HepG2 (cell line): Measurements from ENCODE around the gene ZNHIT6. TPM values are rescaled to one million over a fixed set of nuclear protein-coding genes. Genes with fewer than 3 reads are reported as not detected.

Experiments
- ATAC-seq: fragments of 200-7000 bp; cut with Tn5 transposase; 3 replicates; pipeline ENCODE4 v1.9.1; 2020; ENCODE audit warnings: mild to moderate bottlenecking, moderate library complexity
- BruUV-seq: library from RNA; stranded (reverse); fragments of 400-500 nt; replicated peaks from 2 replicates; lab custom pipeline; 2021; lab: Mats Ljungman, UMichigan
- CTCF ChIA-PET: fragments of 300-600 bp; formaldehyde crosslinking; extraction: SDS; loops from one replicate; lab custom pipeline; 2021; ENCODE audit warnings: low total read pairs, inconsistent platforms, low intra/inter-chr PET ratio; lab: Yijun Ruan, JAX
- POLR2A ChIA-PET: fragments of 350-600 bp; sonication (Branson Sonifier 250); formaldehyde crosslinking; loops from one replicate; lab custom pipeline; 2020; ENCODE audit warnings: antibody characterized with exemption, inconsistent platforms; lab: Yijun Ruan, JAX
- DNase-seq: peaks from one replicate; pipeline ENCODE4 v3.0.0-alpha.2; 2015; ENCODE audit warnings: low spot score
- FAIRE-seq: peaks from 3 replicates; lab custom pipeline; 2011; peaks lifted over from hg19 to GRCh38; lab: Jason Lieb, UNC
- H2AFZ ChIP-seq: one replicate; pipeline ENCODE4 v1.6.1; 2011; ENCODE audit warnings: low read length, inconsistent platforms
- H3K27ac ChIP-seq: fragments of 300-600 bp; 3 replicates; pipeline ENCODE4 v1.8.0; 2011; ENCODE audit warnings: mixed run types, mild to moderate bottlenecking, mixed read lengths, low read length, inconsistent platforms; ENCODE audit not compliant: insufficient read depth; ENCODE audit errors: extremely low read length
- H3K27me3 ChIP-seq, 2 experiments: fragments of 200-600 bp in 1 of 2; 2 replicates in 1 of 2; 3 replicates in 1 of 2; pipeline versions ENCODE4 v1.6.0 to v1.8.0; 2011; ENCODE audit warnings: low read length in 2 of 2, mild to moderate bottlenecking in 2 of 2, moderate library complexity in 2 of 2, inconsistent platforms in 1 of 2; ENCODE audit not compliant: insufficient read depth in 2 of 2, control insufficient read depth in 1 of 2
- H3K36me3 ChIP-seq, 2 experiments: fragments of 200-600 bp in 1 of 2; replicated peaks in 1 of 2; 2 replicates in 1 of 2; 3 replicates in 1 of 2; pipeline versions ENCODE4 v1.5.1 to v1.8.0; 2011; ENCODE audit warnings: low read length in 2 of 2, inconsistent platforms in 1 of 2; ENCODE audit not compliant: insufficient read depth in 2 of 2, control insufficient read depth in 1 of 2
- H3K4me1 ChIP-seq: 2 replicates; pipeline ENCODE4 v1.5.1; 2012; ENCODE audit warnings: low read length, inconsistent platforms; ENCODE audit not compliant: insufficient read depth
- H3K4me2 ChIP-seq: 2 replicates; pipeline ENCODE4 v1.6.0; 2011; ENCODE audit warnings: low read depth, low read length, inconsistent platforms
- H3K4me3 ChIP-seq, 3 experiments: fragments of 200-600 bp in 1 of 3; sonication (generic), shearing (Covaris generic) in 1 of 3; replicated peaks in 1 of 3; 2 replicates each; pipeline ENCODE4 v1.5.1; 2011 to 2016; ENCODE audit warnings: low read length in 3 of 3, inconsistent platforms in 2 of 3, low read depth in 2 of 3, mild to moderate bottlenecking in 2 of 3, control low read depth in 1 of 3, mixed read lengths in 1 of 3; ENCODE audit not compliant: insufficient read depth in 1 of 3
- H3K79me2 ChIP-seq: one replicate; pipeline ENCODE4 v1.6.1; 2011; ENCODE audit warnings: low read length, inconsistent platforms; ENCODE audit not compliant: insufficient read depth
- H3K9ac ChIP-seq: 2 replicates; pipeline ENCODE4 v1.6.0; 2011; ENCODE audit warnings: mild to moderate bottlenecking, low read depth, low read length, inconsistent platforms; ENCODE audit not compliant: insufficient read depth
- H3K9me3 ChIP-seq: 2 replicates; pipeline ENCODE4 v1.5.1; 2012; ENCODE audit warnings: mild to moderate bottlenecking, low read length
- H4K20me1 ChIP-seq: 2 replicates; pipeline ENCODE4 v1.6.0; 2011; ENCODE audit warnings: inconsistent platforms, mild to moderate bottlenecking, low read length, moderate library complexity; ENCODE audit not compliant: insufficient read depth
- BCL6 ChIP-seq: IDR thresholded peaks from 2 replicates; pipeline ENCODE4 v1.6.1; 2016; ENCODE audit warnings: missing genetic modification reagents, missing compliant biosample characterization
- EEA1 ChIP-seq: sonication (generic); formaldehyde crosslinking; IDR thresholded peaks from 2 replicates; pipeline ENCODE4 v1.5.1; 2020; ENCODE audit warnings: mild to moderate bottlenecking, missing genetic modification reagents, borderline replicate concordance
- MATR3 ChIP-seq: sonication (generic); formaldehyde crosslinking; IDR thresholded peaks from 2 replicates; pipeline ENCODE4 v1.4.0; 2020; ENCODE audit warnings: missing genetic modification reagents
- SRSF9 ChIP-seq: fragments of 200-400 bp; formaldehyde crosslinking; IDR thresholded peaks from 2 replicates; pipeline ENCODE4 v1.6.1; 2018; ENCODE audit warnings: borderline replicate concordance, mild to moderate bottlenecking, low read depth, low read length; ENCODE audit not compliant: insufficient read depth, poor library complexity, severe bottlenecking
- SSRP1 ChIP-seq: IDR thresholded peaks from 2 replicates; pipeline ENCODE4 v1.6.1; 2016; ENCODE audit warnings: control low read depth
- ZFP41 ChIP-seq: sonication (generic); formaldehyde crosslinking; IDR thresholded peaks from 2 replicates; pipeline ENCODE4 v1.4.0; 2020; ENCODE audit warnings: mild to moderate bottlenecking, missing genetic modification reagents, borderline replicate concordance
- ZFP90 ChIP-seq: sonication (generic); formaldehyde crosslinking; IDR thresholded peaks from 2 replicates; pipeline ENCODE4 v1.8.0; 2022; ENCODE audit warnings: missing genetic modification reagents, mild to moderate bottlenecking, inconsistent platforms, borderline replicate concordance
- ZNF124 ChIP-seq: sonication (generic); formaldehyde crosslinking; IDR thresholded peaks from 2 replicates; pipeline ENCODE4 v1.4.0; 2020; ENCODE audit warnings: missing genetic modification reagents
- ZNF33B ChIP-seq: sonication (generic); formaldehyde crosslinking; IDR thresholded peaks from 2 replicates; pipeline ENCODE4 v1.5.1; 2020; ENCODE audit warnings: mild to moderate bottlenecking, missing genetic modification reagents
- ZNF660 ChIP-seq: sonication (generic); formaldehyde crosslinking; IDR thresholded peaks from 2 replicates; pipeline ENCODE4 v1.5.1; 2020; ENCODE audit warnings: mild to moderate bottlenecking, low read depth, missing genetic modification reagents, borderline replicate concordance
- WGBS: methylation state at CpG from one replicate; pipeline ENCODE4 v1.1.6; 2017; ENCODE audit warnings: low lambda C conversion rate; 5-methylcytosine and 5-hydroxymethylcytosine counted together
- in situ Hi-C: cut with HindIII; loops from 2 replicates; pipeline ENCODE4 v1.10.0; 2017; ENCODE audit warnings: low pct_unique_long_range_greater_than_20kb; ENCODE audit not compliant: extremely low pct_ligation_motif_present
- intact Hi-C: fragments of 100-400 bp; cut with micrococcal nuclease; formaldehyde crosslinking; loops from one replicate; pipeline ENCODE4 v1.10.0; 2022; ENCODE audit not compliant: unreplicated experiment
- polyA plus RNA-seq, 8 experiments: library from polyadenylated mRNA; depleted of rRNA in 3 of 8; stranded (reverse) in 7 of 8; unstranded in 1 of 8; fragments of >200 nt; fragmentation: Illumina TruSeq in 4 of 8; extraction: Trizol in 4 of 8; gene quantifications; 2 replicates each; pipeline versions ENCODE4 v1.2.1 to v1.2.3, GENCODE V29; 2011 to 2016; ENCODE audit warnings: low read depth in 4 of 8, missing spikeins in 1 of 8, mixed read lengths in 1 of 8; ENCODE audit not compliant: insufficient read depth in 1 of 8
- total RNA-seq, 5 experiments: library from RNA; depleted of rRNA; stranded (reverse); fragments of >200 nt; fragmentation: Illumina TruSeq; extraction: Trizol; gene quantifications; 2 replicates each; pipeline ENCODE4 v1.2.3, GENCODE V29; 2016; ENCODE audit warnings: low read depth in 1 of 5
- TF ChIP-seq, protein P1 (sequence below): sonication (generic); formaldehyde crosslinking; conservative IDR thresholded peaks from 2 replicates; pipeline ENCODE4 v1.4.0; 2020; ENCODE audit warnings: missing genetic modification reagents
- TF ChIP-seq, protein P2 (sequence below): sonication (generic); formaldehyde crosslinking; IDR thresholded peaks from 2 replicates; pipeline ENCODE4 v1.5.0; 2020; ENCODE audit warnings: missing genetic modification reagents
- TF ChIP-seq, protein P3 (sequence below): IDR thresholded peaks from 2 replicates; pipeline ENCODE4 v1.6.1; 2016; ENCODE audit warnings: mild to moderate bottlenecking, missing biosample characterization, missing genetic modification reagents

The ZNHIT6 gene
- total and polyA plus RNA-seq, 2 of the 13 experiments (the other 11 are each of a cell fraction or from before 2014, with no cell fraction given): 6.0 to 15.2 TPM

DNA sequence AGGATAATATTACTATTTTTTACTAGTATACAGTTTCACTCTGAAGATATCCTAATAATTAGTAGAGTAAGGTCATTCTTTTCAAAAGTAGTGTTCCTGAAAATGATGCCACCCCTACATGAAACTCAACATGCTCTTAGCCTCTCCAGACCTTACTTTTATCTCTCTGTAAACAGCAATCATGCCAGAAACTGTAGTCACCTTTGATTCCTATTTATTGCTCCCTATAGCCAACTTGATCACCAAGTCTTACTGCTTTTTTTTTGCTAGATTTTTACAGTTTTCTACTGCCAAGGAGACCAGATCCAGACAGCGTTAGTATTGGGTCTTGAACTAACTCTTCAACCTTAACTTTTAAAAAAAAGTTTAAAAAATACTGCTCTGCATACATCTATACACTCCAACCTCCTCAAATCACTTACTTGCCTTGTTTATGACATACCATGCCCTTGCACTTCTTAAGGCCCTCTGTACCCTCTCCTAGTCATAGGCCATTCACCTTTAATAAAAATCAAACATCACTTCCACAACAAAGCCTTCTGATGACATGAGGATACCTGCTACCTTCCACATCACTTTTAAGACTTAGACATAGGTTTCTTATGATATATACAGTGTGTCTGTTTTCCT lies 36.1 kb downstream of the ZNHIT6 start (continued):
- no peak for TF ChIP-seq SRSF9

DNA sequence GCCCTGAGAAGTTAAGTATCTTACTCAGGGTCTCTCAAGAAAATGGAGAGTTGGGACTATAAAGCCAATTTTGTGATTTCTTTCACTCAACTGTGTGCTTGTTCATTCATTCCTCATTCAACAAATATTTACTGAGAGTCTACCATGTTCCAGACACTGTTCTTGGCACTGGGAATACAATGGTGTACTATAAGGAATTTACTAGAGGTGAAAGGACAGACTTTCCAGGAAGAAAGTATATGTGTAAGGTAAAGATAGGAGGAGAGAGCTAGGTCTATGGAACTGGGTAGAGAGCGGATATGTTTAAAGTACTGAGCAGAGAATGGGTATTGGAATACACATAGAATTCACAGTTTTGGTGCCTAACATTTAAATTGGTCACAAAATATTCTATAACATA lies 42.3 kb downstream of the ZNHIT6 start:
- Histone ChIP-seq H2AFZ (no peak overlapping the region), H3K79me2 (no peaks in the 10 kb centered on the region), H3K9me3 (no peaks in the 10 kb centered on the region), H4K20me1 (no peaks in the 10 kb centered on the region), H3K27ac (no peak overlapping the region), H3K4me3 (no peak overlapping the region), H3K27me3 (no peaks in the 10 kb centered on the region; a peak in 1 of 5 replicates), H3K4me2 (no peak overlapping the region), H3K4me1 (peaks cover 9% of the 10 kb centered on the region; the same call in 1 of the 2 replicates), H3K9ac (no peak overlapping the region), H3K36me3 (peaks cover 1 to 8% of the 10 kb centered on the region in 2 experiments; a peak in 2 of 5 replicates)
- CTCF ChIA-PET: no interaction called here
- WGBS: 100% methylated on average over 1 of the region's 1 CpG
- BruUV-seq: no TSS peak
- FAIRE-seq (no peak), ATAC-seq (no peak), DNase-seq (no peak)
- intact Hi-C loops (no loop called here), in situ Hi-C loops (no loop called here)
- POLR2A ChIA-PET: no interaction called here
- TF ChIP-seq ZFP90 (CRISPR knock-in tag): no peak
- peak; percentile 47; the same call in 1 of the 2 replicates for TF ChIP-seq BCL6 (CRISPR knock-in tag)
- TF ChIP-seq ZNF33B (CRISPR knock-in tag): no peak
- no peak for TF ChIP-seq EEA1 (CRISPR knock-in tag)

DNA sequence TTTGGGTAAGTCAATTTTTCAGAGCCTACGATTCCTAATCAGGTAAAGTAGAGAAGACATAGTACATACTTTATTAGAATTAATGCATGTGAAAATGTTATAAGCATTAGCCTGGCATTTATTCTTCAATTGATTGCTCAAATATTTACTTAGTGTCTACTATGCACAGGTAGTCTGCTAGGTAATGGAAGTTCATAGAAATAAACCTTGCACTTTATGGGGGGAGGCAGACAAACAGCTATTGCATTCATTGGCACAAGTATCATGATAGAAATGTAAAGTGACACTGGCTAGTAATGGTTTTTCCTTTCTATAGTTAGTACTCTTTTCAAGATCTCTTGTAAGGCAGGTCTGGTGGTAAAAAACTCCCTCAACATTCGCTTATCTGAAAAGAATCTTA lies 44.9 kb downstream of the ZNHIT6 start:
- ChIA-PET POLR2A (interaction anchor here (1.1 to 1.2 kb wide), 2 partner anchors 21 to 34 kb away, joined by 3 to 4 read pairs; no protein-coding TSS in a partner anchor), CTCF (no interaction called here)
- peaks cover 1 to 7% of the 10 kb centered on the region in 2 experiments; a peak in 3 of 5 replicates for H3K36me3 ChIP-seq
- no TSS peak for BruUV-seq
- H3K27me3 ChIP-seq: no peaks in the 10 kb centered on the region; a peak in 1 of 5 replicates
- no peak overlapping the region for H3K9ac ChIP-seq
- H3K4me3 ChIP-seq: no peak overlapping the region
- intact Hi-C loops (no loop called here), in situ Hi-C loops (no loop called here)
- DNase-seq: peak; percentile 9
- ATAC-seq: no peak
- H2AFZ ChIP-seq: no peak overlapping the region
- H3K4me2 ChIP-seq: no peak overlapping the region
- WGBS: 94% methylated on average over 2 of the region's 2 CpGs
- no peaks in the 10 kb centered on the region for H3K9me3 ChIP-seq
- H3K4me1 ChIP-seq: peaks cover 9% of the 10 kb centered on the region; the same call in 1 of the 2 replicates
- no peak for FAIRE-seq
- H3K79me2 ChIP-seq: no peaks in the 10 kb centered on the region
- H4K20me1 ChIP-seq: no peaks in the 10 kb centered on the region
- no peak overlapping the region for H3K27ac ChIP-seq
- TF ChIP-seq ZNF124 (CRISPR knock-in tag) (no peak), ZFP41 (CRISPR knock-in tag) (no peak), SSRP1 (CRISPR knock-in tag) (no peak), ZNF660 (CRISPR knock-in tag) (no peak), BCL6 (CRISPR knock-in tag) (no peak), MATR3 (CRISPR knock-in tag) (no peak)
- TF ChIP-seq, protein P1, sequence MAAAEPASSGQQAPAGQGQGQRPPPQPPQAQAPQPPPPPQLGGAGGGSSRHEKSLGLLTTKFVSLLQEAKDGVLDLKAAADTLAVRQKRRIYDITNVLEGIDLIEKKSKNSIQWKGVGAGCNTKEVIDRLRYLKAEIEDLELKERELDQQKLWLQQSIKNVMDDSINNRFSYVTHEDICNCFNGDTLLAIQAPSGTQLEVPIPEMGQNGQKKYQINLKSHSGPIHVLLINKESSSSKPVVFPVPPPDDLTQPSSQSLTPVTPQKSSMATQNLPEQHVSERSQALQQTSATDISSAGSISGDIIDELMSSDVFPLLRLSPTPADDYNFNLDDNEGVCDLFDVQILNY (CRISPR knock-in tag): no peak
- TF ChIP-seq, protein P2, sequence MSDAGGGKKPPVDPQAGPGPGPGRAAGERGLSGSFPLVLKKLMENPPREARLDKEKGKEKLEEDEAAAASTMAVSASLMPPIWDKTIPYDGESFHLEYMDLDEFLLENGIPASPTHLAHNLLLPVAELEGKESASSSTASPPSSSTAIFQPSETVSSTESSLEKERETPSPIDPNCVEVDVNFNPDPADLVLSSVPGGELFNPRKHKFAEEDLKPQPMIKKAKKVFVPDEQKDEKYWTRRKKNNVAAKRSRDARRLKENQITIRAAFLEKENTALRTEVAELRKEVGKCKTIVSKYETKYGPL (CRISPR knock-in tag): no peak
- TF ChIP-seq, protein P3, sequence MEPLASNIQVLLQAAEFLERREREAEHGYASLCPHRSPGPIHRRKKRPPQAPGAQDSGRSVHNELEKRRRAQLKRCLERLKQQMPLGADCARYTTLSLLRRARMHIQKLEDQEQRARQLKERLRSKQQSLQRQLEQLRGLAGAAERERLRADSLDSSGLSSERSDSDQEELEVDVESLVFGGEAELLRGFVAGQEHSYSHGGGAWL: no peak
